ENCODE measurements around the gene RYR2. TPM values are rescaled to one million over a fixed set of nuclear protein-coding genes. Genes with fewer than 3 reads are reported as not detected.

Gene RYR2
- total and polyA plus RNA-seq, 9 of the 15 experiments (the other 6 are each of a cell fraction or from before 2014, with no cell fraction given), result 0.03 to 0.42 (median 0.14) TPM

DNA sequence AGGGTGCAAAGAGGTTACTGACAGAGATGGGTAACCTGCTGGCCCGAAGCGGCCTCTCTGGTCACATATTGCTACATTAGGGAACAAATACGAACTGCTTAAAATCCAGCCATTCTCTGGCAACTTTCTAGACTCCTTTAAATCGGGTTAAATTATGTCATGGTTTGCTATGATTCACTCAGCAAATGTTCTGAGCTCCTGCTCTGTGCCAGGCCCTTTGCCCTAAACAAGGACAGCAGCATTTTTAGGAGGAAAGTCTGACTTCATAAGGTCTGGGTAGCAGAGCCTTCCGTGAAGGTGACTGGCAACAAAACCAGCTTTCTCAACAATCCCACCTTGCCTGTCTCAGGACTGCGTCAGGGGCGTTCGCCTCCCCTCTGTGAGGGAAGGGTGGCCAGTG lies 833.3 kb downstream of the RYR2 start (continued):
- TF ChIP-seq, protein P1, sequence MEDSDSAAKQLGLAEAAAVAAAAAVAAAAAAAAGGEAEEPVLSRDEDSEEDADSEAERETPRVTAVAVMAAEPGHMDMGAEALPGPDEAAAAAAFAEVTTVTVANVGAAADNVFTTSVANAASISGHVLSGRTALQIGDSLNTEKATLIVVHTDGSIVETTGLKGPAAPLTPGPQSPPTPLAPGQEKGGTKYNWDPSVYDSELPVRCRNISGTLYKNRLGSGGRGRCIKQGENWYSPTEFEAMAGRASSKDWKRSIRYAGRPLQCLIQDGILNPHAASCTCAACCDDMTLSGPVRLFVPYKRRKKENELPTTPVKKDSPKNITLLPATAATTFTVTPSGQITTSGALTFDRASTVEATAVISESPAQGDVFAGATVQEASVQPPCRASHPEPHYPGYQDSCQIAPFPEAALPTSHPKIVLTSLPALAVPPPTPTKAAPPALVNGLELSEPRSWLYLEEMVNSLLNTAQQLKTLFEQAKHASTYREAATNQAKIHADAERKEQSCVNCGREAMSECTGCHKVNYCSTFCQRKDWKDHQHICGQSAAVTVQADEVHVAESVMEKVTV (CRISPR knock-in tag; IDR thresholded peaks at IDR 0.05), result no peak
- no peak for TF ChIP-seq E2F3 (CRISPR knock-in tag; IDR thresholded peaks at IDR 0.05)
- TF ChIP-seq ILF3 (IDR thresholded peaks at IDR 0.05; ENCODE audit: borderline replicate concordance), result no peak
- TF ChIP-seq KLF13 (tag; IDR thresholded peaks at IDR 0.05; ENCODE audit: borderline replicate concordance, low read depth), result no peak
- no peak for TF ChIP-seq ELF4 (CRISPR knock-in tag; IDR thresholded peaks at IDR 0.05)
- no peak for TF ChIP-seq RCOR1 (IDR thresholded peaks at IDR 0.05; ENCODE audit: borderline replicate concordance in 1 of 2, low read depth in 2 of 2, low read length in 2 of 2)

DNA sequence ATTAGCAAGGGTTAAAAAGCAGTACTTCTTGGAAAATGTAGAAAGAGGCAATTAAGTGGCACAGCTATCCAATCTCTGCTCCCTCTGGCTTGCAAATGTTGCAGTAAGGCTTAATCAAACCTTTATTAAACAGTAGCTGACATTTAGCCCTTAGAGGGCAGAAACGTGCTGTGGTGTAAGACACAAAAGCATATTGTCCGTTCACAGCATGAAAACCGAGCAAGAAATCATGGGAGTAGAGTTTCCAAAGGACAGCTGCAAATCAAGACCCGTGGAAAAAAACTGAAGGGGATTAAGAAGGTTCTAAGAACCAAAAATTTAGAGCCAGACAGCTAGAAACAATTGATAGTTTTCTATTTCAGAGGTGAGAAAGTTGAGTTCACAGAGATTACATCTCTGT lies 835.6 kb downstream of the RYR2 start:
- Histone ChIP-seq H3K9ac (ENCODE audit: insufficient read depth in 1 of 2, low read depth in 2 of 2, low read length in 2 of 2) (no peak overlapping the region), H4K20me1 (replicated peaks; ENCODE audit: control insufficient read depth, insufficient read depth, low read length) (no peaks in the 10 kb centered on the region), H3K36me3 (ENCODE audit: control insufficient read depth, insufficient read depth, low read length) (no peaks in the 10 kb centered on the region), H3K4me3 (no peak overlapping the region), H3K9me3 (replicated peaks; ENCODE audit: control insufficient read depth, insufficient read depth, low read depth, low read length) (no peaks in the 10 kb centered on the region), H3K79me2 (ENCODE audit: control insufficient read depth, insufficient read depth, low read length) (no peaks in the 10 kb centered on the region), H3K9me1 (ENCODE audit: control insufficient read depth, insufficient read depth, low read length) (no peaks in the 10 kb centered on the region), H3K27me3 (ENCODE audit: control insufficient read depth in 2 of 2, insufficient read depth in 2 of 2, low read length in 2 of 2) (no peaks in the 10 kb centered on the region), H2AFZ (ENCODE audit: low read depth, low read length) (no peak overlapping the region), H3K4me2 (ENCODE audit: insufficient read depth, low read length) (no peak overlapping the region), H3K4me1 (replicated peaks in 1 of 2; ENCODE audit: control insufficient read depth in 2 of 2, insufficient read depth in 2 of 2, low read length in 2 of 2) (no peaks in the 10 kb centered on the region), H3K27ac (ENCODE audit: extremely low read depth, low read depth, low read length) (no peak overlapping the region)
- DNase-seq (ENCODE audit: extremely low read depth in 1 of 4, low spot score in 3 of 4) (no peak), ATAC-seq (no peak), FAIRE-seq (no peak)
- WGBS (ENCODE audit: insufficient coverage, low coverage, missing lambda C conversion rate), result 2% methylated on average over 4 of the region's 4 CpGs
- POLR2A ChIA-PET, result no interaction called here
- CTCF ChIA-PET (ENCODE audit: low intra/inter-chr PET ratio), result no interaction called here
- in situ Hi-C loops (cut with MboI) (no loop called here), intact Hi-C loops (cut with micrococcal nuclease) (no loop called here)
- no TSS peak for BruUV-seq (replicated peaks)
- TF ChIP-seq, protein P2, sequence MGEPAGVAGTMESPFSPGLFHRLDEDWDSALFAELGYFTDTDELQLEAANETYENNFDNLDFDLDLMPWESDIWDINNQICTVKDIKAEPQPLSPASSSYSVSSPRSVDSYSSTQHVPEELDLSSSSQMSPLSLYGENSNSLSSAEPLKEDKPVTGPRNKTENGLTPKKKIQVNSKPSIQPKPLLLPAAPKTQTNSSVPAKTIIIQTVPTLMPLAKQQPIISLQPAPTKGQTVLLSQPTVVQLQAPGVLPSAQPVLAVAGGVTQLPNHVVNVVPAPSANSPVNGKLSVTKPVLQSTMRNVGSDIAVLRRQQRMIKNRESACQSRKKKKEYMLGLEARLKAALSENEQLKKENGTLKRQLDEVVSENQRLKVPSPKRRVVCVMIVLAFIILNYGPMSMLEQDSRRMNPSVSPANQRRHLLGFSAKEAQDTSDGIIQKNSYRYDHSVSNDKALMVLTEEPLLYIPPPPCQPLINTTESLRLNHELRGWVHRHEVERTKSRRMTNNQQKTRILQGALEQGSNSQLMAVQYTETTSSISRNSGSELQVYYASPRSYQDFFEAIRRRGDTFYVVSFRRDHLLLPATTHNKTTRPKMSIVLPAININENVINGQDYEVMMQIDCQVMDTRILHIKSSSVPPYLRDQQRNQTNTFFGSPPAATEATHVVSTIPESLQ (CRISPR knock-in tag; IDR thresholded peaks at IDR 0.05), result no peak
- TF ChIP-seq, protein P3, sequence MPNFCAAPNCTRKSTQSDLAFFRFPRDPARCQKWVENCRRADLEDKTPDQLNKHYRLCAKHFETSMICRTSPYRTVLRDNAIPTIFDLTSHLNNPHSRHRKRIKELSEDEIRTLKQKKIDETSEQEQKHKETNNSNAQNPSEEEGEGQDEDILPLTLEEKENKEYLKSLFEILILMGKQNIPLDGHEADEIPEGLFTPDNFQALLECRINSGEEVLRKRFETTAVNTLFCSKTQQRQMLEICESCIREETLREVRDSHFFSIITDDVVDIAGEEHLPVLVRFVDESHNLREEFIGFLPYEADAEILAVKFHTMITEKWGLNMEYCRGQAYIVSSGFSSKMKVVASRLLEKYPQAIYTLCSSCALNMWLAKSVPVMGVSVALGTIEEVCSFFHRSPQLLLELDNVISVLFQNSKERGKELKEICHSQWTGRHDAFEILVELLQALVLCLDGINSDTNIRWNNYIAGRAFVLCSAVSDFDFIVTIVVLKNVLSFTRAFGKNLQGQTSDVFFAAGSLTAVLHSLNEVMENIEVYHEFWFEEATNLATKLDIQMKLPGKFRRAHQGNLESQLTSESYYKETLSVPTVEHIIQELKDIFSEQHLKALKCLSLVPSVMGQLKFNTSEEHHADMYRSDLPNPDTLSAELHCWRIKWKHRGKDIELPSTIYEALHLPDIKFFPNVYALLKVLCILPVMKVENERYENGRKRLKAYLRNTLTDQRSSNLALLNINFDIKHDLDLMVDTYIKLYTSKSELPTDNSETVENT (CRISPR knock-in tag; IDR thresholded peaks at IDR 0.05), result no peak
- TF ChIP-seq, protein P4, sequence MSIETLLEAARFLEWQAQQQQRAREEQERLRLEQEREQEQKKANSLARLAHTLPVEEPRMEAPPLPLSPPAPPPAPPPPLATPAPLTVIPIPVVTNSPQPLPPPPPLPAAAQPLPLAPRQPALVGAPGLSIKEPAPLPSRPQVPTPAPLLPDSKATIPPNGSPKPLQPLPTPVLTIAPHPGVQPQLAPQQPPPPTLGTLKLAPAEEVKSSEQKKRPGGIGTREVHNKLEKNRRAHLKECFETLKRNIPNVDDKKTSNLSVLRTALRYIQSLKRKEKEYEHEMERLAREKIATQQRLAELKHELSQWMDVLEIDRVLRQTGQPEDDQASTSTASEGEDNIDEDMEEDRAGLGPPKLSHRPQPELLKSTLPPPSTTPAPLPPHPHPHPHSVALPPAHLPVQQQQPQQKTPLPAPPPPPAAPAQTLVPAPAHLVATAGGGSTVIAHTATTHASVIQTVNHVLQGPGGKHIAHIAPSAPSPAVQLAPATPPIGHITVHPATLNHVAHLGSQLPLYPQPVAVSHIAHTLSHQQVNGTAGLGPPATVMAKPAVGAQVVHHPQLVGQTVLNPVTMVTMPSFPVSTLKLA (conservative IDR thresholded peaks at IDR 0.05), result no peak
- no peak for TF ChIP-seq JUNB (CRISPR knock-in tag; conservative IDR thresholded peaks at IDR 0.05)
- no peak for TF ChIP-seq NFE2 (IDR thresholded peaks at IDR 0.05; ENCODE audit: low read depth)
- no peak for TF ChIP-seq STAT5A (IDR thresholded peaks at IDR 0.05; ENCODE audit: borderline replicate concordance, low read length)
- no peak for TF ChIP-seq ILK (tag; IDR thresholded peaks at IDR 0.05; ENCODE audit: borderline replicate concordance, low read depth)
- TF ChIP-seq POLR2AphosphoS2 (IDR thresholded peaks at IDR 0.05; ENCODE audit: low read length), result no peak
